Mammary epithelial cell (primary cell): ENCODE measurements around the gene PRSS48.

Experiments used
- CTCF ChIP-seq, 2 donors: IDR thresholded peaks in 1 of 2; conservative IDR thresholded peaks in 1 of 2; 2 replicates each; pipeline ENCODE4 v1.5.1; 2011 to 2012; ENCODE audit warnings: inconsistent platforms in 2 of 2, low read length in 2 of 2, mild to moderate bottlenecking in 2 of 2, control low read depth in 1 of 2, low read depth in 1 of 2; ENCODE audit not compliant: insufficient read depth in 1 of 2; ENCODE audit errors: extremely low read depth in 1 of 2
- EZH2 ChIP-seq: IDR thresholded peaks from 2 replicates; pipeline ENCODE4 v1.6.1; 2012; ENCODE audit warnings: low read length, inconsistent platforms, borderline replicate concordance

GRCh38 chr4:151316645-151317044 is 39.7 kb downstream of the PRSS48 start:
- TF ChIP-seq CTCF (conservative IDR thresholded peaks at IDR 0.05 in 1 of 2, IDR thresholded peaks at IDR 0.05 in 1 of 2; ENCODE audit: extremely low read depth in 1 of 2, insufficient read depth in 1 of 2, low read depth in 1 of 2, low read length in 2 of 2) (no peak), EZH2 (no peak)
